22Rv1 (cell line): Measurements from ENCODE around the gene COX20.

Source experiments
- ZFX ChIP-seq: fragments of 450-650 bp; IDR thresholded peaks from 2 replicates; pipeline ENCODE4 v1.6.1; 2017; ENCODE audit warnings: antibody characterized with exemption, borderline replicate concordance
- TF ChIP-seq, protein P1 (sequence below): fragments of 450-650 bp; IDR thresholded peaks from 2 replicates; pipeline ENCODE4 v1.5.1; 2017; ENCODE audit warnings: mild to moderate bottlenecking

DNA sequence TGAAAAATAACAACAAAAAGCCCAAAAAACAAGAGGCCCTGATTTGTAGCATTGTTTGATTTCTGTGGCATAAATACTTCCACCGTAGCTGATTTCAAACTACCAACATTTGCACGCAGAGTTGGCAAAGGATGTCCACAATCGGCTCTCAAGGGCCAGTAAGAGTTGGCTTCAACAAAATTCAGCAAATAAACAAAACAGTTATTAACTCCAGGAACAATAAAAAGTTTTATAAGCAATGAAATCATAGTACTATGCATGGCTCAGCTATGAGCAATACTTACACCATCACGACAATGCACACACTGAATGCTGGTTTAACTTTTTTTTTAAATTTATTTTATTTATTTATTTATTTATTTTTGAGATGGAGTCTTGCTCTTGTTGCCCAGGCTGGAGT is 8.7 kb upstream of the COX20 start:
- TF ChIP-seq, protein P1, sequence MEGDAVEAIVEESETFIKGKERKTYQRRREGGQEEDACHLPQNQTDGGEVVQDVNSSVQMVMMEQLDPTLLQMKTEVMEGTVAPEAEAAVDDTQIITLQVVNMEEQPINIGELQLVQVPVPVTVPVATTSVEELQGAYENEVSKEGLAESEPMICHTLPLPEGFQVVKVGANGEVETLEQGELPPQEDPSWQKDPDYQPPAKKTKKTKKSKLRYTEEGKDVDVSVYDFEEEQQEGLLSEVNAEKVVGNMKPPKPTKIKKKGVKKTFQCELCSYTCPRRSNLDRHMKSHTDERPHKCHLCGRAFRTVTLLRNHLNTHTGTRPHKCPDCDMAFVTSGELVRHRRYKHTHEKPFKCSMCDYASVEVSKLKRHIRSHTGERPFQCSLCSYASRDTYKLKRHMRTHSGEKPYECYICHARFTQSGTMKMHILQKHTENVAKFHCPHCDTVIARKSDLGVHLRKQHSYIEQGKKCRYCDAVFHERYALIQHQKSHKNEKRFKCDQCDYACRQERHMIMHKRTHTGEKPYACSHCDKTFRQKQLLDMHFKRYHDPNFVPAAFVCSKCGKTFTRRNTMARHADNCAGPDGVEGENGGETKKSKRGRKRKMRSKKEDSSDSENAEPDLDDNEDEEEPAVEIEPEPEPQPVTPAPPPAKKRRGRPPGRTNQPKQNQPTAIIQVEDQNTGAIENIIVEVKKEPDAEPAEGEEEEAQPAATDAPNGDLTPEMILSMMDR = no peak
- TF ChIP-seq ZFX = no peak
